ENCODE results near the gene MARF1.
A peak's percentile ranks its signal among the peaks of the same experiment; 100 is the strongest.
"Not testable (repeated sequence)": the region's sequence is repeated elsewhere in the genome, so short reads cannot be mapped to it uniquely, and the experiment has no call there.

MARF1 gene

GRCh38 chr16:15616475-15617165 lies 26.3 kb downstream of the MARF1 start:
- no peak for DNase-seq

GRCh38 chr16:15616012-15616411 lies 26.9 kb downstream of the MARF1 start:
- DNase-seq, result no peak

GRCh38 chr16:15613676-15614075 lies 29.3 kb downstream of the MARF1 start:
- DNase-seq, result peak; percentile 40

GRCh38 chr16:15611610-15612009 lies 31.3 kb downstream of the MARF1 start:
- DNase-seq, result no peak

- no peak for DNase-seq
These were observed 32.5 kb downstream of the MARF1 start for GRCh38 chr16:15610369-15610871.

- no peak for DNase-seq
These were observed 33.7 kb downstream of the MARF1 start for GRCh38 chr16:15609286-15609649.

- DNase-seq, result no peak
These were observed 34.3 kb downstream of the MARF1 start for GRCh38 chr16:15608398-15609285.

- DNase-seq, result no peak
These were observed 35.1 kb downstream of the MARF1 start for GRCh38 chr16:15607700-15608396.

GRCh38 chr16:15607221-15607699 lies 35.7 kb downstream of the MARF1 start:
- not testable (repeated sequence) for DNase-seq

GRCh38 chr16:15606518-15607220 lies 36.3 kb downstream of the MARF1 start:
- DNase-seq, result no peak

- no peak for DNase-seq
These were observed 37.0 kb downstream of the MARF1 start for GRCh38 chr16:15605839-15606517.

- no peak for DNase-seq
These were observed 38.2 kb downstream of the MARF1 start for GRCh38 chr16:15604460-15605440.

- no peak for DNase-seq
These were observed 40.5 kb downstream of the MARF1 start for GRCh38 chr16:15602285-15603044.

GRCh38 chr16:15601212-15601879 lies 41.6 kb downstream of the MARF1 start:
- no peak for DNase-seq

GRCh38 chr16:15599303-15600070 lies 43.5 kb downstream of the MARF1 start:
- no peak for DNase-seq

GRCh38 chr16:15598648-15599190 lies 44.2 kb downstream of the MARF1 start:
- DNase-seq, result no peak

GRCh38 chr16:15597822-15598647 lies 44.9 kb downstream of the MARF1 start:
- no peak for DNase-seq
